Neural crest cell (in vitro differentiated cells): Measurements from ENCODE around the gene ASGR1. TPM values are rescaled to one million over a fixed set of nuclear protein-coding genes. Genes with fewer than 3 reads are reported as not detected.

Experiments used
- DNase-seq: peaks from one replicate; pipeline ENCODE4 v3.0.0; 2021; ENCODE audit warnings: low read depth, mixed read lengths, low spot score
- H3K27ac Mint-ChIP-seq: one replicate; pipeline ENCODE4 v1.8.0; 2021; ENCODE audit warnings: mild to moderate bottlenecking, mixed read lengths; ENCODE audit not compliant: unreplicated experiment
- H3K27me3 Mint-ChIP-seq: 2 replicates; pipeline ENCODE4 v1.8.0; 2021; ENCODE audit warnings: low read depth, mild to moderate bottlenecking, mixed read lengths
- H3K36me3 Mint-ChIP-seq: 2 replicates; pipeline ENCODE4 v1.8.0; 2021; ENCODE audit warnings: low read depth, mild to moderate bottlenecking, mixed read lengths
- H3K4me1 Mint-ChIP-seq: 2 replicates; pipeline ENCODE4 v1.8.0; 2021; ENCODE audit warnings: mixed read lengths
- H3K4me3 Mint-ChIP-seq: one replicate; pipeline ENCODE4 v1.8.0; 2021; ENCODE audit warnings: mild to moderate bottlenecking, mixed read lengths
- H3K9me3 Mint-ChIP-seq: 2 replicates; pipeline ENCODE4 v1.8.0; 2021; ENCODE audit warnings: mixed read lengths
- CTCF ChIP-seq: fragments of 200-600 bp; sonication (generic); conservative IDR thresholded peaks from 2 replicates; pipeline ENCODE4 v1.5.0; 2021; ENCODE audit warnings: antibody characterized with exemption, mild to moderate bottlenecking
- total RNA-seq: library from RNA; stranded (reverse); gene quantifications from 2 replicates; pipeline ENCODE4 v1.2.1, GENCODE V29; 2021

ASGR1 gene
- total RNA-seq, 1 donor from 2014 or later: 11.2 TPM

GRCh38 chr17:7207120-7208001, 28.2 kb upstream of the ASGR1 start:
- peaks cover 2% of the 10 kb centered on the region for H3K36me3 Mint-ChIP-seq
- H3K4me1 Mint-ChIP-seq: peaks cover 58% of the 10 kb centered on the region
- H3K27me3 Mint-ChIP-seq: no peaks in the 10 kb centered on the region
- H3K4me3 Mint-ChIP-seq: peak overlapping the region; percentile 31
- H3K27ac Mint-ChIP-seq: peak overlapping the region; percentile 67
- no peak for TF ChIP-seq CTCF
- no peaks in the 10 kb centered on the region for H3K9me3 Mint-ChIP-seq
- DNase-seq: no peak

GRCh38 chr17:7205561-7205960, 26.4 kb upstream of the ASGR1 start:
- Mint-ChIP-seq H3K36me3 (peaks cover 6% of the 10 kb centered on the region), H3K27me3 (no peaks in the 10 kb centered on the region), H3K27ac (peak overlapping the region; percentile 93), H3K4me3 (peak overlapping the region; percentile 90), H3K9me3 (no peaks in the 10 kb centered on the region), H3K4me1 (peaks cover 51% of the 10 kb centered on the region)
- DNase-seq: no peak
- no peak for TF ChIP-seq CTCF

- Mint-ChIP-seq H3K4me3 (peak overlapping the region; percentile 90), H3K4me1 (peaks cover 46% of the 10 kb centered on the region), H3K27me3 (no peaks in the 10 kb centered on the region), H3K36me3 (peaks cover 6% of the 10 kb centered on the region), H3K27ac (peak overlapping the region; percentile 93), H3K9me3 (no peaks in the 10 kb centered on the region)
- peak; percentile 92 for DNase-seq
- no peak for TF ChIP-seq CTCF
These were observed 25.8 kb upstream of the ASGR1 start for GRCh38 chr17:7204828-7205461.

GRCh38 chr17:7204336-7204735, 25.2 kb upstream of the ASGR1 start:
- H3K4me1 Mint-ChIP-seq: peaks cover 45% of the 10 kb centered on the region
- DNase-seq: no peak
- H3K4me3 Mint-ChIP-seq: peak overlapping the region; percentile 90
- TF ChIP-seq CTCF: no peak
- no peaks in the 10 kb centered on the region for H3K9me3 Mint-ChIP-seq
- H3K36me3 Mint-ChIP-seq: peaks cover 6% of the 10 kb centered on the region
- peak overlapping the region; percentile 67 for H3K27ac Mint-ChIP-seq
- no peaks in the 10 kb centered on the region for H3K27me3 Mint-ChIP-seq

GRCh38 chr17:7203391-7203790, 24.2 kb upstream of the ASGR1 start:
- peaks cover 41% of the 10 kb centered on the region for H3K4me1 Mint-ChIP-seq
- no peak overlapping the region for H3K27ac Mint-ChIP-seq
- no peaks in the 10 kb centered on the region for H3K9me3 Mint-ChIP-seq
- DNase-seq: no peak
- peaks cover 6% of the 10 kb centered on the region for H3K36me3 Mint-ChIP-seq
- no peaks in the 10 kb centered on the region for H3K27me3 Mint-ChIP-seq
- no peak for TF ChIP-seq CTCF
- H3K4me3 Mint-ChIP-seq: no peak overlapping the region
